GM19193 (cell line): Measurements from ENCODE around the gene PHAF1.

ENCODE experiments used
- POLR2A ChIP-seq: IDR thresholded peaks from 4 replicates; pipeline ENCODE4 v1.6.1; 2011; ENCODE audit not compliant: insufficient read depth, insufficient read length; ENCODE audit errors: extremely low read depth

PHAF1 gene

GRCh38 chr16:67185651-67186134 is 76.0 kb downstream of the PHAF1 start:
- no peak for TF ChIP-seq POLR2A

DNA sequence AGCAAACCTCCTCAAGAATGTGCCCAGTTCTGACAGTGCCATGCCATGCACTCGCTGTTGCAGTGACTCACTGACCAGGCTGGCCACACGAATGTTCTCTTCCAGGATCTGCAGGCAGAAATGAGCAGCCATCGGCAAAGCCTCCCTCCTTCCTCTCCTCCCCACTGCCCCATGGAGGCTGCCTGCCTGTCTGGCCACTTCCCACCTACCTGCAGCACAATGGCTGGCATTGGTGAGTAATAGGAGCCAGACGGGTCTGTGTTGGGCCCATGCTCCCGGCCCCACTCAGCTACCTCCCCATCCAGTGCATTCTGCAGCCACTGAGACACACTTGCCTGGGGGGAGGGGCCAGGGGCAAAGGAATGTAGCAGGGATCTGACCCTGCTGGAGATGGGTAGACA is 76.8 kb downstream of the PHAF1 start:
- TF ChIP-seq POLR2A: no peak

DNA sequence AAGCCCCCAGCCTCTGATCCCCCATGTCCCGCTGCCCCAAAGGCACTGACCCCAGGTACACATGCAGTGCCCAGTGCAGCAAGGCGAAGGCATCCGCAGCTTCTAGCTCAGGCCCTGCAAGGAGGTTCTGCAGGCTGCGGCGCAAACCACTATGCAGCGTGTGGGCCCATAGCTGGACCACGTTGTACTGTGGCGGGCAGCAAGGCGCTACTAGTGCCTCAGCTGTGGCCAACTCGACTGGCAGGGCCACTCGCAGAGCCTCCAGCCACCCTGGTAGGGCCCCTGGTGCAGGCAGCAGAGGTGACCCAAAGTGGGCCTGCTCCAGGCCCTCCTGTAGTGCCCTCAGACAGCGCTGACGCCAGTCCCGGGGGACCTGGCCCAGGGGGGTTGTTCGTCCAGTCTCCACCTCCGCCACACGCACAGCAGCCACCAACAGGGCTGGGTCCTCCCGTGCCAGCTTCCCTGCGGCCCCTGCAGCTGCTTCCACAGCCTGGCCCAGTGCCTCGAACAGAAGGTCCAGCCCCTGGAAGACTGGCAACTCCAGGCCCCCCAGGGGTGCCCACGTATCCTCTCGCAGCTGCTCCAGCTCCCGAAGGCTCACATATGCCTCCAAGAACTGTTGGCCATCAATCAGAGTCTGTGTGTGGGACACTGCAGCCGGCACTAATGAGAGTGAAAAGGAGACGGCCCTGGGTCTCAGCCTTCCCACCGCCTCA is 77.6 kb downstream of the PHAF1 start:
- TF ChIP-seq POLR2A: no peak

GRCh38 chr16:67188323-67188722 is 78.6 kb downstream of the PHAF1 start:
- no peak for TF ChIP-seq POLR2A

GRCh38 chr16:67188798-67189197 is 79.1 kb downstream of the PHAF1 start:
- TF ChIP-seq POLR2A: no peak

DNA sequence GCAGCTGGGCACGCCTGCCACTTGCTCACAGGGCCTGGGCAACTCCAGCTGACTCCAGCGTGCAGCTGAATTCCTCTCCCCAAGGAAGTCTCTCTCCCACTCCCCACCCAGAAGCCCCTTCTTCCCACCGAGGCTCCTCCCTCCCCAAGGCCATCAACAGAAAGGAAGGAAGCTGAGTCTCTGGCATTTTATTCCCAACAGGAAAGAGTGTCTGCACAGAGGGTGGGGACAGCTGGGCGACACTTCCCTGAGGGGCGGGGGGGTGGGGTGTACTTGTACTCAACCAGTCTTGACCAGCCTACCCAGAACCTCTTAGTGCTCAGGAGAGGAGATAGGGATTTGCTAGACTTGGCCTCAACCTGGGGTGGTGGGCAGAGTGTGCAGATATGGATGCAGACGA is 80.3 kb downstream of the PHAF1 start, which contains the start of gene EXOC3L1:
Gene EXOC3L1, minus strand, starts transcription at position 96 of the 400 bp plus-strand sequence. CDS start 460 bp downstream, outside the sequence.
- TF ChIP-seq POLR2A: no peak

DNA sequence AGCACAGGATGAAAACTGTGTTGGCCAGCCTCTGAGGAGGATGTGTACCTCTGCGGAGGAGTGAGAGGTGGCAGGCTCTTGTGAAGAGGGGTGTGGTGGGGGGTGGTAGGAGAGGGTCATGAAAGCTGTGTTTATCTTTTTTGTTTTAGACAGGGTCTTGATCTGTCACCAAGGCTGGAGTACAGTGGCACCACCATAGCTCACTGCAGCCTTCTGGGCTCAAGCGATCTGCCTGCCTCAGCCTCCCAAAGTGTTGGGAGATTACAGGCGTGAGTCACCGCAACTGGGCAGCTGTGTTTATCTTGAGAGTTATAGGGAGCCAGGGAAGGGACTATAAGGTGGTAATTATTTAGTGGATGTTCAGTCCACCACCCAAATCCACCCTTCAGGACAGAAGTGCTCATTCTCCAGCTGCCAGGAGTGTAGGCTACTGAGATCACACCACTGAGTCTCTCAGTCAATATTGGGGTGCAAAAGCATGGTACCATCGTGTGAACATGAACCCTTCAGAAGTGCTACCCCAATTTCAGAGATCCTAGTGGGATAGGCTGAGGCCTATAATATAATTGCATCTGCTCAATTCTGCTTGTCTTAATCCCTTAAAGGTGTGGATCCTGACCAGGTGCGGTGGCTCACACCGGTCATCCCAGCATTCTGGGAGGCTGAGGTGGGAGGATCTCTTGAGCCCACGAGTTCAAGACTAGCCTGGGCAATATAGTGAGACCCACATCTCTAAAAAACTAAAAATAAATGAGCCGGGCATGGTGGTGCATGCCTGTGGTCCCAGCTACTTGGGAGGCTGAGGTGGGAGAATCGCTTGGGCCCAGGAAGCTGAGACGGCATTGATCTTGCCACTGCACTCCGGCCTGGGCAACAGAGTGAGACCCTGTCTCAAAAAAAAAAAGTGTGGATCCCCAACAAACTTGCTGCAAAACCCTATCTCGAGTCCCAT is 81.0 kb downstream of the PHAF1 start:
- TF ChIP-seq POLR2A: no peak

GRCh38 chr16:67191411-67191994 is 81.8 kb downstream of the PHAF1 start:
- TF ChIP-seq POLR2A: no peak

DNA sequence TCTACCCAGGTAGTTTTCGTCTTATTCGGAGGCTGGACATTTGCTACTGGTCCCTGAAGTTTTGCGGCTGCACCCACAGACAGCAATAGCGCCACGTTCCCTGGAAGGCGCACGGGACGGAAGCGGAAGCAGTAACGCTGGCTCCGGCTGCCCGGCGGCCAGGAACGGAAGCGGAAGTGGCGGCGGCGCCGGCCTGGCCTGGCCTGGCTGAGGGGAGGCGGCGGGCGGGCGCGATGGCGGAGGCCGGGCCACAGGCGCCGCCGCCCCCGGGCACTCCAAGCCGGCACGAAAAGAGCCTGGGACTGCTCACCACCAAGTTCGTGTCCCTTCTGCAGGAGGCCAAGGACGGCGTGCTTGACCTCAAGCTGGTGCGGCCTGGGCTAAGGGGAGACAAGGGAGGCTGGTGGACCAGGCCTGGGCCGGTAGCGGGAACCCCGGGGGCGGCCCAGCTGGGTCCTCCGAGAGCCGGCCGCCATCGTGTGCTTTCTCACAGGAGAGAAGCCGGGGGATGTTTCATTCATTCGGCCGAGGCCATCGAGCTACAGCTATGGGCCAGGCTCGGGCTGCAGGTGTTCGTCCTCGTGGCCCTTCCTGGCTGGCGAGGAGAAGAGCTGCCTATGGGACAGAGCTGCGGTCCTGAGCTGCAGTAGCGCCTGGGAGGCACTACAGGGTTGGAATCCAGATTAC is 82.4 kb downstream of the PHAF1 start, which contains the start of gene E2F4:
Gene E2F4, plus strand, starts transcription at position 161 of the 687 bp plus-strand sequence. Its CDS starts 73 bp downstream, at position 234.
- peak; percentile 87 for TF ChIP-seq POLR2A

GRCh38 chr16:67192781-67193361 is 83.1 kb downstream of the PHAF1 start:
- TF ChIP-seq POLR2A: no peak

DNA sequence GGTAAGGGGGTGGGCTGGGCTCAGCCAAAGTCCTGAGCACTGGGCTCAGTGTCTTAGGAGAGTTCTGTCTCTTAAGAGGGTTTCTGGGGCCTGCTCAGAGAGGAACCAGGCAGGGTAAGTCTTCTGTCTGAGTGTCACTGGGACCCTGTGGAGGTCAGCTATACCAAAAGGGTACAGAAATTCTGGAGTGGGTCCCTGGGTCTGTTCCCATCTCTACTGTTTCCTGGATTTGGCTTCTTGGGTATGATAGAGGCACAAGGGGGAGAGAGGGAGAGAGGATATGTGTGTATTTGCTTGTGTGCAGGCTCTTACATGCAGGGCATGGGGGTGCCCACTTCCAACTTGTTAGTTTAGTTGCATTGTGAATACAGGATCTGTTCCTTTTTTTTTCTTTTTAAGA is 83.8 kb downstream of the PHAF1 start:
- no peak for TF ChIP-seq POLR2A

DNA sequence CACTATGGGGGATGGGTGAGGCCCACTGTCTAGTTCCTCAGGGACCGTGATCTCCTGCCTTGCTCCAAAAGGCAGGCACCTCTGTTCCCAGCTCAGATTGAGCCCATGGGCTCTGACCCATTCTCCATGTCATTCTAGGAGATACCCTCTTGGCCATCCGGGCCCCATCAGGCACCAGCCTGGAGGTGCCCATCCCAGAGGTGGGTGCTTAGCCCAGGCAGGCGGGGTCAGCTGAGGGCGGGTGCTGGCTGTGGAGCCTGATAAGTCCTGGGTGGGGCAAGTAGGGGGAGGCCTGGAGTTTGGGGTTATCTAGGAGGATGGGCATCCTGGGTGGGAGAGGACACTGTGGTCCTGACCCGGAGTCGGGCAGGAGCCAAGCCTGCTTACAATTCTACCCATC is 84.5 kb downstream of the PHAF1 start:
- TF ChIP-seq POLR2A: no peak

DNA sequence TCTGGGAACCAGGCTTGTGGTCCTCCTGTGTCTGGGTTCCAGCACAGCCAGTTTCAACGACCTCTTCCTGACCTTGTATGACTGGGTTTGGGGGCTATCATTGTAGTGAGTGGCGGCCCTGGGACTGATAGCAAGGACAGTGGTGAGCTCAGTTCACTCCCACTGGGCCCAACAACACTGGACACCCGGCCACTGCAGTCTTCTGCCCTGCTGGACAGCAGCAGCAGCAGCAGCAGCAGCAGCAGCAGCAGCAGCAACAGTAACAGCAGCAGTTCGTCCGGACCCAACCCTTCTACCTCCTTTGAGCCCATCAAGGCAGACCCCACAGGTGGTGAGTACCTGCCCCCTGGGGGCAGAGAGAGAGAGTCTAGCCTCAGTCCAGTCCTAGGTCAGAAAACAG is 85.9 kb downstream of the PHAF1 start:
- TF ChIP-seq POLR2A: no peak

GRCh38 chr16:67196881-67197280 is 87.1 kb downstream of the PHAF1 start:
- no peak for TF ChIP-seq POLR2A
